ENCODE results near the gene PTPRJ. TPM values are rescaled to one million over a fixed set of nuclear protein-coding genes. Genes with fewer than 3 reads are reported as not detected.

PTPRJ gene
- total and polyA plus RNA-seq, 2 donors (not counting 3 experiments of a cell fraction or from before 2014, with no cell fraction given): 3.1 to 7.7 TPM

DNA sequence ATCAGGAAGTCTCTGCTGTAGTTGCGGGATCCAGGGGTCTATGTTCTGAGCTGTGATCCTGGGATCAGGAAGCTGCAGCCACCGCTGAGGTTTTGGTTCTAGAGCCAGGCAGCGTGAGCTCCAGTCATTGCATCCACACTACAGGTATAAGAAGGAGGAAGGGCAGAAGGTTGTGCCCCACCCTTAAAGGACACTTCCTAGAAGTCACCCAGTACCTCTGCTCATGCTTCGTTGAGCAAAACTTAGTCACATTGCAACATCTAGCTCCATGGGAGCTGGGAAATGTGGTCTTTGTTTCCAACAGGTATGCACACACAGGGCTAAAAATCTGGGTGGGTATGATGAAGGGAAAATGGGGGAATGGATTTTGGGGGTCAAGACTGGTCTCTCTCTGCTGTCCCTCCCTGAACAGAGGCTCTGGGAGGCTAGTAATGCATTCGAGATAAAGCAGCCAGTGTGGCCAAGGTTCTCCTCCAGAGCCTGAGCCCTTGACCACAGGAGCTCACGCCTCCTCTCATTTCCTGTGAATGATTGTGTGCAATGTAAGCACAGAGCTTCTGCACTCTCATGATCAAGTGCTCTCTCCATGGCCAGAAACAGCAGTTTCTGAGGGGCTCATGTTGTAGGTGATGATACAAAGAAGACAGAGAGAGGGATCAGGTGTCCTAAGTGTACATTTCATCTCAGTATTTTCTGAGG lies 149.5 kb downstream of the PTPRJ start:
- POLR2A ChIA-PET: no interaction called here
- H3K9me3 ChIP-seq (replicated peaks; ENCODE audit: control insufficient read depth, insufficient read depth, low read length): no peaks in the 10 kb centered on the region
- intact Hi-C loops (cut with micrococcal nuclease): no loop called here
- no peak overlapping the region for H3K4me3 ChIP-seq (replicated peaks in 1 of 3; ENCODE audit: insufficient read depth in 1 of 3, low read depth in 1 of 3, low read length in 3 of 3)
- H4K20me1 ChIP-seq (replicated peaks; ENCODE audit: control insufficient read depth, extremely low read depth, insufficient read depth, low read length): no peaks in the 10 kb centered on the region
- DNase-seq (ENCODE audit: low read depth, low spot score) (no peak), FAIRE-seq (no peak)
- H3K79me2 ChIP-seq (ENCODE audit: control insufficient read depth, insufficient read depth, low read length): no peaks in the 10 kb centered on the region
- dilution Hi-C loops (cut with MboI; ENCODE audit: extremely low pct_ligation_motif_present, low sequenced_read_pairs): no loop called here
- peaks cover 0 to 3% of the 10 kb centered on the region in 2 experiments for H3K36me3 ChIP-seq (ENCODE audit: control insufficient read depth in 2 of 2, extremely low read depth in 1 of 2, insufficient read depth in 2 of 2, low read length in 2 of 2)
- H2AFZ ChIP-seq (ENCODE audit: low read depth, low read length): no peak overlapping the region
- no TSS peak for BruUV-seq (replicated peaks)
- no peaks in the 10 kb centered on the region for H3K9me1 ChIP-seq (replicated peaks; ENCODE audit: control insufficient read depth, extremely low read depth, insufficient read depth, low read length)
- no peak overlapping the region for H3K4me2 ChIP-seq (ENCODE audit: insufficient read depth, low read length)
- H3K4me1 ChIP-seq (ENCODE audit: control insufficient read depth, extremely low read depth, insufficient read depth, low read length): no peaks in the 10 kb centered on the region
- no peaks in the 10 kb centered on the region for H3K27me3 ChIP-seq (ENCODE audit: control insufficient read depth in 2 of 2, insufficient read depth in 2 of 2, low read length in 2 of 2)
- no peak overlapping the region for H3K27ac ChIP-seq (ENCODE audit: insufficient read depth, low read depth, low read length)
- TF ChIP-seq FOS (IDR thresholded peaks at IDR 0.05; ENCODE audit: borderline replicate concordance, insufficient read depth, low read length) (no peak), EZH2 (IDR thresholded peaks at IDR 0.05; ENCODE audit: borderline replicate concordance, low read depth, low read length, severe bottlenecking) (no peak), JUN (IDR thresholded peaks at IDR 0.05; ENCODE audit: borderline replicate concordance, insufficient read depth, insufficient read length, low read depth) (no peak), MYC (IDR thresholded peaks at IDR 0.05; ENCODE audit: low read depth, low read length) (no peak), POLR2AphosphoS5 (IDR thresholded peaks at IDR 0.05; ENCODE audit: insufficient read depth, low read depth, low read length) (no peak), POLR2A (IDR thresholded peaks at IDR 0.05; ENCODE audit: low read depth, low read length) (no peak), GATA2 (IDR thresholded peaks at IDR 0.05; ENCODE audit: insufficient read depth, insufficient read length, low read depth, low read length) (no peak)
- TF ChIP-seq, protein P1, sequence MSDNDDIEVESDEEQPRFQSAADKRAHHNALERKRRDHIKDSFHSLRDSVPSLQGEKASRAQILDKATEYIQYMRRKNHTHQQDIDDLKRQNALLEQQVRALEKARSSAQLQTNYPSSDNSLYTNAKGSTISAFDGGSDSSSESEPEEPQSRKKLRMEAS (IDR thresholded peaks at IDR 0.05; ENCODE audit: insufficient read depth, insufficient read length): no peak
- TF ChIP-seq, protein P2, sequence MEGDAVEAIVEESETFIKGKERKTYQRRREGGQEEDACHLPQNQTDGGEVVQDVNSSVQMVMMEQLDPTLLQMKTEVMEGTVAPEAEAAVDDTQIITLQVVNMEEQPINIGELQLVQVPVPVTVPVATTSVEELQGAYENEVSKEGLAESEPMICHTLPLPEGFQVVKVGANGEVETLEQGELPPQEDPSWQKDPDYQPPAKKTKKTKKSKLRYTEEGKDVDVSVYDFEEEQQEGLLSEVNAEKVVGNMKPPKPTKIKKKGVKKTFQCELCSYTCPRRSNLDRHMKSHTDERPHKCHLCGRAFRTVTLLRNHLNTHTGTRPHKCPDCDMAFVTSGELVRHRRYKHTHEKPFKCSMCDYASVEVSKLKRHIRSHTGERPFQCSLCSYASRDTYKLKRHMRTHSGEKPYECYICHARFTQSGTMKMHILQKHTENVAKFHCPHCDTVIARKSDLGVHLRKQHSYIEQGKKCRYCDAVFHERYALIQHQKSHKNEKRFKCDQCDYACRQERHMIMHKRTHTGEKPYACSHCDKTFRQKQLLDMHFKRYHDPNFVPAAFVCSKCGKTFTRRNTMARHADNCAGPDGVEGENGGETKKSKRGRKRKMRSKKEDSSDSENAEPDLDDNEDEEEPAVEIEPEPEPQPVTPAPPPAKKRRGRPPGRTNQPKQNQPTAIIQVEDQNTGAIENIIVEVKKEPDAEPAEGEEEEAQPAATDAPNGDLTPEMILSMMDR (IDR thresholded peaks at IDR 0.05; ENCODE audit: extremely low read depth in 1 of 2, insufficient read depth in 1 of 2, low read depth in 1 of 2, low read length in 2 of 2): no peak
- CTCF ChIA-PET: interaction anchor here (0.8 kb wide), 1 partner anchor 13 kb away, joined by 3 read pairs; no protein-coding TSS in a partner anchor
- no peak overlapping the region for H3K9ac ChIP-seq (replicated peaks; ENCODE audit: extremely low read depth, insufficient read depth, low read length)

Measured in endothelial cell of umbilical vein (primary cell).